ENCODE measurements around the gene FAM241B. TPM values are rescaled to one million over a fixed set of nuclear protein-coding genes. Genes with fewer than 3 reads are reported as not detected.

FAM241B gene
- total RNA-seq, 1 experiment from 2014 or later = 24.4 TPM

DNA sequence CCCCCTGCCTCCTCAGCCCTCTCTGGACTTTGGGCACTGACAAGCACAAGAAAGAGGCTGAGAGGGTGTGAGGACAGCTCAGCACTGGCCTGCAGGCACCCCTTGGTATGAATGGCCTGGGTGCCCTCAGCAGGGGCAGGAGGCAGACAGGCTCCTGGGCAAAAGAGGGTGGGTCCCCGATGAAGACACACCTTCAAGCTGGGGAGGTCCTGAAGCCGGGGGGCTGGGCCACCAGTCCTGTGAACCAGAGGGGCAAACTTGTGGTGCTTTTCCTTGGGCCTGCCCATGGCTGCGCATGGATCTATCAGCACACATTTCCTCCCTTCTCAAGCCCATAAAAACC lies 22.8 kb downstream of the FAM241B start (continued):
- no peak for TF ChIP-seq NR1H2 (CRISPR knock-in tag; IDR thresholded peaks at IDR 0.05)
- TF ChIP-seq, protein P1, sequence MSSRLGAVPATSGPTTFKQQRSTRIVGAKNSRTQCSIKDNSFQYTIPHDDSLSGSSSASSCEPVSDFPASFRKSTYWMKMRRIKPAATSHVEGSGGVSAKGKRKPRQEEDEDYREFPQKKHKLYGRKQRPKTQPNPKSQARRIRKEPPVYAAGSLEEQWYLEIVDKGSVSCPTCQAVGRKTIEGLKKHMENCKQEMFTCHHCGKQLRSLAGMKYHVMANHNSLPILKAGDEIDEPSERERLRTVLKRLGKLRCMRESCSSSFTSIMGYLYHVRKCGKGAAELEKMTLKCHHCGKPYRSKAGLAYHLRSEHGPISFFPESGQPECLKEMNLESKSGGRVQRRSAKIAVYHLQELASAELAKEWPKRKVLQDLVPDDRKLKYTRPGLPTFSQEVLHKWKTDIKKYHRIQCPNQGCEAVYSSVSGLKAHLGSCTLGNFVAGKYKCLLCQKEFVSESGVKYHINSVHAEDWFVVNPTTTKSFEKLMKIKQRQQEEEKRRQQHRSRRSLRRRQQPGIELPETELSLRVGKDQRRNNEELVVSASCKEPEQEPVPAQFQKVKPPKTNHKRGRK (CRISPR knock-in tag; IDR thresholded peaks at IDR 0.05; ENCODE audit: borderline replicate concordance) = no peak
- TF ChIP-seq, protein P2, sequence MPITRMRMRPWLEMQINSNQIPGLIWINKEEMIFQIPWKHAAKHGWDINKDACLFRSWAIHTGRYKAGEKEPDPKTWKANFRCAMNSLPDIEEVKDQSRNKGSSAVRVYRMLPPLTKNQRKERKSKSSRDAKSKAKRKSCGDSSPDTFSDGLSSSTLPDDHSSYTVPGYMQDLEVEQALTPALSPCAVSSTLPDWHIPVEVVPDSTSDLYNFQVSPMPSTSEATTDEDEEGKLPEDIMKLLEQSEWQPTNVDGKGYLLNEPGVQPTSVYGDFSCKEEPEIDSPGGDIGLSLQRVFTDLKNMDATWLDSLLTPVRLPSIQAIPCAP (CRISPR knock-in tag; IDR thresholded peaks at IDR 0.05) = no peak

DNA sequence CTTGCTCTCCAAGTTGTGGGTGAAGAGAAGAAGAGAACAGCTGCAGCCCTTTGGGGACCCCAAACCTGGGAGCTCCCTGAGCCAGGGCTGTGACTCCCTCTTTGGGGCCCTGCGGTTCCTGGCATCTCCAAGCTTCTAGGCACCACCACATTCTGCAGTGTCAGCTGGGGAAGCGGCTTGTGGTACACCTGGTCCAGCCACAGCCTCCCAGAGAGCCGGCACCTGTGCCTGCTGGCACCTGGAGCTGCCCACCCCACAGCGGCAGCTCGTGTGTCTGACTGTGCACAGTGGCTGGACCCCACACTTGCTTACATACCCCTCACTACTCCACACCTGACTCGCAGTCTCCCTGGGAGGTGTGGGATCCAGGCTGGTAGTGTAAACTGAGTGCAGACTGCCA lies 23.5 kb downstream of the FAM241B start:
- Mint-ChIP-seq H3K4me3 (no peak overlapping the region), H3K4me1 (peaks cover 43% of the 10 kb centered on the region), H3K27me3 (ENCODE audit: low read depth) (peaks cover 3% of the 10 kb centered on the region), H3K36me3 (no peaks in the 10 kb centered on the region), H3K9me3 (no peaks in the 10 kb centered on the region), H3K27ac (no peak overlapping the region)
- DNase-seq (ENCODE audit: low spot score) = no peak
- ChIA-PET CTCF (interaction anchor here (0.7 to 17.6 kb wide), 8 partner anchors 5 to 305 kb away, joined by 3 to 256 read pairs (median 10); no protein-coding TSS in a partner anchor), POLR2A (no interaction called here)
- ATAC-seq = no peak
- no peak for TF ChIP-seq NFATC4 (CRISPR knock-in tag; IDR thresholded peaks at IDR 0.05)
- no peak for TF ChIP-seq GTF2I (CRISPR knock-in tag; conservative IDR thresholded peaks at IDR 0.05)
- no peak for TF ChIP-seq EMX1 (CRISPR knock-in tag; IDR thresholded peaks at IDR 0.05)
- no peak for TF ChIP-seq ESRRA (CRISPR knock-in tag; IDR thresholded peaks at IDR 0.05; ENCODE audit: borderline replicate concordance)
- no peak for TF ChIP-seq MXD4 (CRISPR knock-in tag; IDR thresholded peaks at IDR 0.05; ENCODE audit: borderline replicate concordance)
- TF ChIP-seq, protein P3, sequence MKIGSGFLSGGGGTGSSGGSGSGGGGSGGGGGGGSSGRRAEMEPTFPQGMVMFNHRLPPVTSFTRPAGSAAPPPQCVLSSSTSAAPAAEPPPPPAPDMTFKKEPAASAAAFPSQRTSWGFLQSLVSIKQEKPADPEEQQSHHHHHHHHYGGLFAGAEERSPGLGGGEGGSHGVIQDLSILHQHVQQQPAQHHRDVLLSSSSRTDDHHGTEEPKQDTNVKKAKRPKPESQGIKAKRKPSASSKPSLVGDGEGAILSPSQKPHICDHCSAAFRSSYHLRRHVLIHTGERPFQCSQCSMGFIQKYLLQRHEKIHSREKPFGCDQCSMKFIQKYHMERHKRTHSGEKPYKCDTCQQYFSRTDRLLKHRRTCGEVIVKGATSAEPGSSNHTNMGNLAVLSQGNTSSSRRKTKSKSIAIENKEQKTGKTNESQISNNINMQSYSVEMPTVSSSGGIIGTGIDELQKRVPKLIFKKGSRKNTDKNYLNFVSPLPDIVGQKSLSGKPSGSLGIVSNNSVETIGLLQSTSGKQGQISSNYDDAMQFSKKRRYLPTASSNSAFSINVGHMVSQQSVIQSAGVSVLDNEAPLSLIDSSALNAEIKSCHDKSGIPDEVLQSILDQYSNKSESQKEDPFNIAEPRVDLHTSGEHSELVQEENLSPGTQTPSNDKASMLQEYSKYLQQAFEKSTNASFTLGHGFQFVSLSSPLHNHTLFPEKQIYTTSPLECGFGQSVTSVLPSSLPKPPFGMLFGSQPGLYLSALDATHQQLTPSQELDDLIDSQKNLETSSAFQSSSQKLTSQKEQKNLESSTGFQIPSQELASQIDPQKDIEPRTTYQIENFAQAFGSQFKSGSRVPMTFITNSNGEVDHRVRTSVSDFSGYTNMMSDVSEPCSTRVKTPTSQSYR (CRISPR knock-in tag; IDR thresholded peaks at IDR 0.05) = no peak
- TF ChIP-seq, protein P4, sequence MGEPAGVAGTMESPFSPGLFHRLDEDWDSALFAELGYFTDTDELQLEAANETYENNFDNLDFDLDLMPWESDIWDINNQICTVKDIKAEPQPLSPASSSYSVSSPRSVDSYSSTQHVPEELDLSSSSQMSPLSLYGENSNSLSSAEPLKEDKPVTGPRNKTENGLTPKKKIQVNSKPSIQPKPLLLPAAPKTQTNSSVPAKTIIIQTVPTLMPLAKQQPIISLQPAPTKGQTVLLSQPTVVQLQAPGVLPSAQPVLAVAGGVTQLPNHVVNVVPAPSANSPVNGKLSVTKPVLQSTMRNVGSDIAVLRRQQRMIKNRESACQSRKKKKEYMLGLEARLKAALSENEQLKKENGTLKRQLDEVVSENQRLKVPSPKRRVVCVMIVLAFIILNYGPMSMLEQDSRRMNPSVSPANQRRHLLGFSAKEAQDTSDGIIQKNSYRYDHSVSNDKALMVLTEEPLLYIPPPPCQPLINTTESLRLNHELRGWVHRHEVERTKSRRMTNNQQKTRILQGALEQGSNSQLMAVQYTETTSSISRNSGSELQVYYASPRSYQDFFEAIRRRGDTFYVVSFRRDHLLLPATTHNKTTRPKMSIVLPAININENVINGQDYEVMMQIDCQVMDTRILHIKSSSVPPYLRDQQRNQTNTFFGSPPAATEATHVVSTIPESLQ (CRISPR knock-in tag; IDR thresholded peaks at IDR 0.05) = no peak
- TF ChIP-seq ZNF671 (CRISPR knock-in tag; IDR thresholded peaks at IDR 0.05) = no peak
- no peak for TF ChIP-seq SP1 (CRISPR knock-in tag; conservative IDR thresholded peaks at IDR 0.05)
- TF ChIP-seq ZSCAN18 (CRISPR knock-in tag; IDR thresholded peaks at IDR 0.05) = no peak
- no peak for TF ChIP-seq CREB1 (CRISPR knock-in tag; IDR thresholded peaks at IDR 0.05)
- no peak for TF ChIP-seq USF2 (CRISPR knock-in tag; IDR thresholded peaks at IDR 0.05)
- TF ChIP-seq, protein P5, sequence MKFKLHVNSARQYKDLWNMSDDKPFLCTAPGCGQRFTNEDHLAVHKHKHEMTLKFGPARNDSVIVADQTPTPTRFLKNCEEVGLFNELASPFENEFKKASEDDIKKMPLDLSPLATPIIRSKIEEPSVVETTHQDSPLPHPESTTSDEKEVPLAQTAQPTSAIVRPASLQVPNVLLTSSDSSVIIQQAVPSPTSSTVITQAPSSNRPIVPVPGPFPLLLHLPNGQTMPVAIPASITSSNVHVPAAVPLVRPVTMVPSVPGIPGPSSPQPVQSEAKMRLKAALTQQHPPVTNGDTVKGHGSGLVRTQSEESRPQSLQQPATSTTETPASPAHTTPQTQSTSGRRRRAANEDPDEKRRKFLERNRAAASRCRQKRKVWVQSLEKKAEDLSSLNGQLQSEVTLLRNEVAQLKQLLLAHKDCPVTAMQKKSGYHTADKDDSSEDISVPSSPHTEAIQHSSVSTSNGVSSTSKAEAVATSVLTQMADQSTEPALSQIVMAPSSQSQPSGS (CRISPR knock-in tag; IDR thresholded peaks at IDR 0.05; ENCODE audit: borderline replicate concordance, low read depth) = no peak
- TF ChIP-seq OVOL2 (CRISPR knock-in tag; IDR thresholded peaks at IDR 0.05; ENCODE audit: borderline replicate concordance) = no peak
- TF ChIP-seq ZNF532 (CRISPR knock-in tag; IDR thresholded peaks at IDR 0.05; ENCODE audit: borderline replicate concordance) = no peak
- no peak for TF ChIP-seq MLX (CRISPR knock-in tag; IDR thresholded peaks at IDR 0.05)

Data from WTC11 (cell line).